ENCODE measurements around the gene FUT8.

FUT8 gene

DNA sequence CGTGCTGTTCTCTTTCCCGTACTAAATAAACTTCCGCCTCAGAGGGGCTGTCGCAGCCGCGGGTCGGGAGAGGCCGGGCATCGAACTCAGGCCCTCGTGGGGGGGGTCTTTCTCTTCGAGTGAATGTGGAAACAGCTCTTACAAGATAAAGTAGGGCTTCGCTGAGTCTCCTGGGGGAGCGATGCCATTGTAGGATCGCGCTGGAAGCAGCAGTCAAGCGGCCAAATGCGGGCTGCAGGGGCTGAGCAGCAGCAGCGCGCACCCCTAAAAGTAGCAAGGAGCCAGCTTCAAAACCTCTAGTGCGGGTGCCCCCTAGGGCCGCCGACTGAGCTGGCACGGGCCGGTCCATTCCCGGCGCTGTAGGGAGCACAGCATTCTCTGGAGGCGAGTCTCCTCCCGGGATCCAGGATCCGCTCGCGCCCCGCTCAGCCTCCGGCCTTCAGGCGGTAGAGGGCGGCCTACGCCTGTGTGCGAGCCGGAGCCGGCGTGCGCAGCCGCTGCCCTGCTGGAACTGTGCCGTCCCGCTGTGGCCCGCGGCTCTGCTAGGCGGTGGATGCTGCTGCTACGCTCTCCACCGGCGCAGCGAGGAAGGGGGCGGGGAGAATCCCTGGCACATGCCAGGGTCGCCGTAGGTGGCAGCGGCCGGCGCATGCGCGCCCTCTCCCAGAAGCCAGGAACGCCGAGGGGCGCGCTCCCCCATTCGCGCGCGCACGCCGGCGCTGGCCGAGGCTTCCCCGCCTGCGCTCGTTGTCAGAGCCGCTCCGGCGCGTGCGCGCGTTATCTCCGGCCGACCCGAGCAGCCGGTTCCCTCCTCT is at the start of gene FUT8:
FUT8 (plus strand) TSS at position 699 of the 815 bp plus-strand sequence. CDS start 148,834 bp downstream, outside the sequence.
- DNase-seq: peak; percentile 95

DNA sequence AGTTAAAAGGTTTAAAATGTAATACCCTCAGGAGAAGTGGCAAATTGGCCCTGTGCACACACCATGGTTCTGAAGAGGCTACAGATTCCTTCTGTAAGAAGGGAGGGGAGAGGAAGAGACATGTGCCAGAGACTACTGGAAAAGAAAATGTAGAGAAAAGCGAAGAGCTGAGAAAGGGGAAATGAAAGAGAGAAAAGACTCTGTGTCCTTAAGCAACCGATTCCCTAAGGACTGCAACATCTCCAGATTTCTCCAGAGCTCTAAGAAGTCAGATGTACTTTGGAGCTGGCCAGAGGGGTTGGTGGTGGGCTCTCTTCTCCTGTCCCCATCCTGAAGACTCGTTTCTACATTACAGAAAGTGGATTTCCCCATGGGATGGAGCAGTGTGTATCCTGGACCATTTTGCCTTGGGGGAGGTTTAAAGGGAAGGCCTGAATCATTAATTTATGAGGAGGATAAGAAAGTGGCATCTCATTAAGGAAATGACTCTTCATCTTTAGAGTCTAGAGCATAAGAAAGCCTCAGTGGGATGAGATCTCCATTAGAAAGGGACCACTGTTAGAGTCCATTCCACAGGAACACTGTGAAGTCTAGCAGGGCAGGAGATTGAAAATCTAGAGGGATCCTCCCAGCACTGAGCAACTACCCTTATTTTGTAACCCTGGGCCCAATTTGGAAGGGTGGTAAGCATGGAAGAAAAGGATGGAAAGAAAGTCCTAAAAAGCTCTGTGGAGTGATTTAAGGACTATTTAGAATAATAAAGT is 45.5 kb upstream of the FUT8 start:
- DNase-seq: no peak

DNA sequence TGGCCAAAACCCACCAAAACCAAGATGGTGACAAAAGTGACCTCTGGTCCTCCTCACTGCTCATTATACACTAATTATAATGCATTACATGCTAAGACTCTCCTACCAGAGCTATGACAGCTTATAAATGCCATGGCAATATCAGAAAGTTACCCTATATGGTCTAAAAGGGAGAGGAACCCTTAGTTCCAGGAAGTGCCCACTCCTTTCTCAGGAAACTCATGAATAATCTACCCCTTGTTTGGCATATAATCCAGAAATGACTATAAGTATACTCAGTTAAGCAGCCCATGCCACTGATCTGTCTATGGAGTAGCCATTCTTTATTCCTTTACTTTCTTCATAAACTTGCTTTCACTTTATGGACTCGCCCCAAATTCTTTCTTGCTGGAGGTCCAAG is 43.0 kb upstream of the FUT8 start:
- DNase-seq: no peak

DNA sequence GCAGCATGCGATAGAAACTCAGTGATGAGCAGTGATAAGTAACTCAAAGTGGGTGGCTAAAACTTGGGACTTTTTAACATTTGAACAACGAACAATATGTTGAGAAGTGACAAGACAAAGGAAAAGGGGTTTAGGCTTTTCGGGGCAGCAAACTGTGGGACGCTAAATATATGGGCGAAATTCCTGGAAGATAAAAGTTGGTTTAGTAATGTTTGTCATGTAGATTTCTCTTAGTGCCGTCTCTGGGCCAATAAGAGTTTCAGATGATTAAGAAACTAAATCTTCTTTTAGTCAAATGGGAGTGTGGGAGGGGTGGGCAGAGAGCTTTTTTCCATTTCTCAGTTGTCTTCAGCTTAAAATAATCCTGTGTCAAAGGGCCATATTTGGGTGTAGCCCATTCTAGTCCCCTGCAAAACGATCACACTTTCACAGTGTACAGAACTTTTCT is 41.7 kb upstream of the FUT8 start:
- DNase-seq: no peak

DNA sequence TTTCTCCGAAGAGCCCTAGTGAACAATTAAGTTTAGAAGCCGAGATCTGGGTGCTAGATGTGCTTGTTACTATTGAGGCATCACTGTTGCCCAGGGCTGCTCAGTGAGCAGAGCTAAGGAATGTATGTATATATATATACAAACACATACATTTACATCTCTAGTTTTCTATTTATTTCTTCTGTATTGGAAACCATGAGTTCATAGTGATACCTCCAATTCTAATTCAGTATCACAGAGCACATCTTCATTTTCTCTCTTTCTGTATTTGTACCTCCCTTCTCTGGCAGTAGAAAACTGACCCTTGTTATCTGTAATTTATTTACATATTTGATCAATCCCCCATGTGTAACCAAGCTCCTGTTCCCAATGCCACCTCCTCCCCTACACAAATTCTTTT is 40.7 kb upstream of the FUT8 start:
- no peak for DNase-seq

DNA sequence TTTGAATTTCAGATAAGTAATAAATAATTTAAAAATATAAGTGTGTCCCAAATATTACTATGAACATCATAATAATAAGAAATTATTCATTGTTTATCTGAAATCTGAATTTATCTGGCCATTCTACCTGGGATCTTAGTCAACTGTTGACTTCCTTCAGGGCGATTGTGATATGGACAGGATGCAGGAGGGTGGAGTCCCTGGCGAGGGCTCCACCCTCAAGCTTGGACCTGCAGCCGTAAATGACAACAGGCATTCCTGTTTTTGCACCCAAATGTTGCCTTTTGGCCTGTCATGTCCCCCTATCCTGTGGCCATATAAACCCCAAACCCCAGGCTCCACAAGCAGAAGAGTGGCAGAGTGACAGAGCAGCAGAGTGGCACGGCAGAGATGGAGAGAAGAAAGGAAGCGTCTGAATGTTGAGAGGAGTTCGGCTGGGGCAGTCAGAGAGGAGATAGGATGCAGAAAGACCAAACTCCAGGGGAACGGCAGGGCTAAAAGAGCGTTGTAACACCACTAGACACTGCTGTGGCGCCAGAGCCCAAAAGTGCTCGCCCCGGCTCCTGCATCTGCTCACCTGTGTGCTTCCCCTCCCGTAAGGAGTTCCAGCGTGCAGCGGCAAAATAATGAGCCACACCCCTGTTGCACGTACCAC is 39.4 kb upstream of the FUT8 start:
- DNase-seq: no peak

DNA sequence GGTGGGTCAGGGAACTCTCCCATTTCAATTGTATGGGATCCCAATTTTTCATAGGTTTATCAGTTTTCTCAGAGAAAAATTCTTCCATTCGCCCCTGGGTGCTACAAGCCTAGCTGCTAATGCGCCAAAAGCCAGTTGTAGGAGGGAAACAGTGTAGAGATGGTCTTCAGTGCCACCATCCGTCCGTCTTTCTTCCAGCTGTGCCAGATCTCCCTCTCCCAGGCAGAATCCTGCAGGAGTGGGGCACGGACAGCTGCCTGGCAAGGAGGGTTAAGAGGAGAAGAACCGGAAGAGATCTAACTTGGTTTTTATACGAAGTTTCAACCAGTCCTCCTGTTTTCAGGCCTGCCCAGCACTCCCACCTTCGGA is 38.9 kb upstream of the FUT8 start:
- no peak for DNase-seq

DNA sequence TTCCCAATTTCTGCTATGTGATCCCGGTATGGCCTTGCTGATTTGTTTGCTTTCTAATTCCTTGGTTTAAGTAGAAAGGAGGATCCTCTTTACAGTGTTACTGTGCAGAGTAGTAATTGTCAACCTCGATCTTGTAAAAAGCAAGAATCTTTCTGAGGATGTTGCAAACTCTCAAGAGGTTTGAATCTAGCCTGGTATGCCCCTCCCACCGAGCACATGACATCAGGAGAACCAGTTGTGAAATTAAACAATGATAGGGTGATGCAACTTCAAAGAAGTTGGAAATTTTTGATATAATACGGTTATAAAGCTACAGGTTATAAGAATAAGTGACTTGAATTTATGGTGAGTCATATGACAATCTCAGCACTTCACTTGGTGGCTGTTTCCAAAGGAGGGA is 35.0 kb upstream of the FUT8 start:
- no peak for DNase-seq

DNA sequence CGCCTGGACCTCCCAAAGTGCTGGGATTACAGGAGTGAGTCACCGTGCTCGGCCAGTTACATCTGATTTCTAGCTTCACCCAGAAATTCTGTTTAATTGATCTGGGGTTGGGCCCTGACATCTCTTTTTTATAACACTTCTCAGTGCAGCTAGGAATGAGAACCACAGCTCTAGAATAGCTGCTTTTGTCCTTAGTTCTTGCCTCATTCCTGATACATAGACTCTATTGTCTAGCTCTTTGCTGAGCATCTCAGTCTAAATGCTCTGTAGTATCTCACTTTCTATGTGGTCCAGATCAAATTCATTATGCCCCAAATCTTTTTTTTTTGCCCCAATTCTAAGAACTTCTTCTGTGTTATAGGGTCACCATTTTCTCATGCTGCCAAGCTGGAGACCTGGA is 29.9 kb upstream of the FUT8 start:
- DNase-seq: no peak

DNA sequence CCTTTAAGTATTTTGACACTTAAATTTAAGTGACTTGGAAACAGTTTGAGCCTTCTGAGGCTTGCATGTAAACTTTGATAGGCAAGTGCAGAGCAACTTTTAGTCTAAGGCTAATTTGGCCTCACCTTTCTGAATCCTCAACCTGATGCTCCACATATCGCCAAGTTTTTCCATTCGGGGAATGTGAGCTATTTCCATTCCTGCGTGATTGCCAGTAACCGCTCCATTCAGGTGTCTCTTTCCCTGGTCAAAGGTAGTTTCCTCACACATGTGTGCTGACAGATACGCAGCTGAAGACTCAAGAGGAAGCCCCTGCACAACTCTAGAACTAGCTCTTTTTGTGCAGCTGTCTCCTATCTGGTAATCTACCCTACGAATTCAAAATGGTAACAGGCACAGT is 25.4 kb upstream of the FUT8 start:
- DNase-seq: no peak

DNA sequence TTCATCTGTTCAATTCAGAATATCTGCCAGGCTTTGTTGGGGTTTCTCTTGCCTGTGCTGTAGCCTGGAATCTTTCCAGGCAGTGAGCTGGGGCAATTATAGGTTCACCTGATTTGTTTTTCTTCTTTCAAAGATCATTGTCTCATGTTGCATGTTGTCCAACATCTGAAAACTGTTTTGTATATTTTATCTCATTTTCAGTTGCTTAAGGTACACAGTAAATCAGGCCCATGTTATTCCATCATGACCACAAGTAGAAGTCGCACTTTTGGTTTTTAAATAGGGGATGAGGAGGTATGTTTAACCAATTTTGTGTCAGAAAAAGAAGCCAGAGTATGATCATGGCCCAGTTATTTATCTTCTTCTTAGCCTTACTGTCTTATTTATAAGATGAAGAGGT is 24.9 kb upstream of the FUT8 start:
- DNase-seq: no peak

DNA sequence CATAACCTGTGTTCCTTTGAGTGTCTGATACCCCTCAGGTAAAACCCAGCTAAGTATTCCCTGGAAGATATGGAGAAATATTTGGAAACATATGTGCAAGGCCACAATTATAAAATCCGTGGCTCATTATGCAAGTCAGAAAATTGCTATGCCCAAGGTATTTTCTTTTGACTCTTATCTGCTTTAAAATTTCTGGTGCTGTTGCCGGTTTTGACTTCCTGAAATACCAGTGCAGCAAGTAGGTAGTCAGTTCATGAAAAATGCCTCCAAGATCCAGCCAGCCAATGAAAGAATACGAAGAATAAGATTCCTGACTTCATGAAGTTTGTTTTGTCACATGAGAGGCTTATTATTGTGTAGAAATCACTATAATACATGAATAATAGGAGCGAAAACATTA is 20.2 kb upstream of the FUT8 start:
- DNase-seq: no peak

DNA sequence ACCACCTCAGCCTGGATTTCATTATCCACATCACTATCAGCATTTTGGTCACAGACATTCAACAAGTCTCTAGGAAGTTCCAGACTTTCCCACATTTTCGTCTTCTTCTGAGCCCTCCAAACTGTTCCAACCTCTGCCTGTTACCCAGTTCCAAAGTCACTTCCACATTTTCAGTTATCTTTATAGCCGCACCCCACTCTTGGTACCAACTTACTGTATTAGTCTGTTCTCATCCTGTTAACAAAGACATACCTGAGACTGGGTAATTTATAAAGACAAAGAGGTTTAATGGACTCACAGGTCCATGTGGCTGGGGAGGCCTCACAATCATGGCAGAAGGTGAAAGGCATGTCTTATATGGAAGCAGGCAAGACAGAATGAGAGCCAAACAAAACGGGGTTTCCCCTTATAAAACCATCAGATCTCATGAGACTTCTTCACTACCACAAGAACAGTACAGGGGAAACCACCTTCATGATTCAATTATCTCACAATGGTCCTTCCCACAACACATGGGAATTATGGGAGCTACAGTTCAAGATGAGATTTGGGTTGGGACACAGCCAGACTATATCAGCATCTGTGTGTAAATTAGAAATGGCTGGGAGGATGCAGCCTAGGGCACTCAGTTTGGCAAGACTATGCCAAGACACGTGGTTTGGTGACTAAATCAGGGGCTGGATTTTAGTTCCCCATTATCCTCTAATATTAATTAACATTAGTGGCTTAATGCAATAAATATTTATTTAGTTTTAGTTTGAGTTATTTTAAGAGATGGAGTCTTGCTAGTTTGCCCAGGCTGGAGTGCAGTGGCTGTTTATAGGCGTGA is 16.2 kb upstream of the FUT8 start:
- no peak for DNase-seq

DNA sequence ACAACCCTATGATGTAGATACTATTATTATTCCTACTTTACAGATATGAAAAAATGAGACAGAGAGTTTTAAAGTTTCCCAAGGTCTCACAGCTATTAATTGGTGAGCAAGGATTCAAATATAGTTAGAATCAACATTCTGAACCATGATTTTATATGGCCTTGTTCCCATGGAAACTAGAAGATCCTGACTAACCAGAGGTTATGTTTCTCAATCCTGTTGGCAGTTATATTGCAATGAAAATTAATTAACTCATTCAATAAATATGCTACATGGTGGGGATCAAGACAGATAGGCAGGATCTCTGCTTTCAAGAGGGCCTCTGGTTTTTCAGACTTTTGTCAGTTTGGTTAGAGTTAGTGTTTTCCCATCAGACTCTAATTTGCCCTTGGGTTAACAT is 9.3 kb upstream of the FUT8 start:
- DNase-seq: no peak

DNA sequence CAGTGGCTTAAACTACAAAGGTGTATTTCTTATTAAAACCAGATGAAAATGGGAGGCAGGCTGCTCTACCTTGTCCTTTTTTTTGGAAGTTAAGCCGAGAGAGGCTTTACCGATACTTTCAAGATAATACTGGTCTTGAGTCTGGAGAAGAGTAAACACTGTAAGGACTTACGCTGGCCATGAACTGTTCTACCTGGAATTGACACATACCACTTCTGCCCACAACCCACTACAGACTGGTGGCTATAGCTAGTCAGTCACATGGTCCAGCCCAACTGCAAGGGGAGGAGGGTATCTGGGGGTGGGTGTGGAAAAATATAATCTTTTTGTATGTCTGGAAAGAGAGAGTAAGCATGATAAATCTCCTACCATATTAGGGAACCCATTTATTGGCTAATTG is 4.4 kb upstream of the FUT8 start:
- no peak for DNase-seq

DNA sequence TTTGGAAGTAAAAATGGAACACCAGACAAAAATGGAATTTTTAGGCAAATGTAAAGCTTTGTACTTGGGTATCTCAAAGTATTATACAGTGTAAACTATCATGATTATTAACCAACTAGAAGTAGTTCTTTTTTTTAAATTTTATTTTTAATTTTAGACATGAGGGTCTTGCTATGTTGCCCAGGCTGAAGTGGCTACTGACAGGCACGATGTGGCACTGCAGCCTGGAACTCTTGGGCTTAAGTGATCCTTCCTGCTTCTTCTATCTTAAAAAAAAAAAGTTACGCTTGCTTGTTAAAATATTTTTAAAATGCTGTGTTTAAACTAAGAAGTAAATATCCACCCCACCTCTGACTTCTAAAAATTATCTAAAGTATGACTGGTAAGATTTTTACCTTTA is 1.9 kb upstream of the FUT8 start:
- no peak for DNase-seq

DNA sequence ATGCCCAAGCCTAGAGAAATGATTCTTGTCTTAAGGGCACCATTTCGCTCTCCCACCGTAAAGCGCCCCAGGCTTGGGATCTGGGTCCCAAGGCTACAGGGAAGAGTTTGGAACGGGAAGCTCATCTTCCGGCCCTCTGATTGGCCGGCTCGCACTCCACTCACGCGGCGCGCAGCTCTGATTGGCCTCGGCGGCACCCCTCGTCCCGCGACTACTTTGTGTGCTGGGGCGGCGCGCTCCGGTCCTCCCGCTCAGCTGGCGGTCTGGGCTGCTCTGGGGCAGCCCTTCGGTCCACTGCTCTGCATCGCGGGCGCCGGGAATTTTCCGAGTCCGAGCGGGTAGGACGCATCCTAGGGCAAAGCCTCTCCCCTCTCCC is 886 bp upstream of the FUT8 start:
- DNase-seq: peak; percentile 83

DNA sequence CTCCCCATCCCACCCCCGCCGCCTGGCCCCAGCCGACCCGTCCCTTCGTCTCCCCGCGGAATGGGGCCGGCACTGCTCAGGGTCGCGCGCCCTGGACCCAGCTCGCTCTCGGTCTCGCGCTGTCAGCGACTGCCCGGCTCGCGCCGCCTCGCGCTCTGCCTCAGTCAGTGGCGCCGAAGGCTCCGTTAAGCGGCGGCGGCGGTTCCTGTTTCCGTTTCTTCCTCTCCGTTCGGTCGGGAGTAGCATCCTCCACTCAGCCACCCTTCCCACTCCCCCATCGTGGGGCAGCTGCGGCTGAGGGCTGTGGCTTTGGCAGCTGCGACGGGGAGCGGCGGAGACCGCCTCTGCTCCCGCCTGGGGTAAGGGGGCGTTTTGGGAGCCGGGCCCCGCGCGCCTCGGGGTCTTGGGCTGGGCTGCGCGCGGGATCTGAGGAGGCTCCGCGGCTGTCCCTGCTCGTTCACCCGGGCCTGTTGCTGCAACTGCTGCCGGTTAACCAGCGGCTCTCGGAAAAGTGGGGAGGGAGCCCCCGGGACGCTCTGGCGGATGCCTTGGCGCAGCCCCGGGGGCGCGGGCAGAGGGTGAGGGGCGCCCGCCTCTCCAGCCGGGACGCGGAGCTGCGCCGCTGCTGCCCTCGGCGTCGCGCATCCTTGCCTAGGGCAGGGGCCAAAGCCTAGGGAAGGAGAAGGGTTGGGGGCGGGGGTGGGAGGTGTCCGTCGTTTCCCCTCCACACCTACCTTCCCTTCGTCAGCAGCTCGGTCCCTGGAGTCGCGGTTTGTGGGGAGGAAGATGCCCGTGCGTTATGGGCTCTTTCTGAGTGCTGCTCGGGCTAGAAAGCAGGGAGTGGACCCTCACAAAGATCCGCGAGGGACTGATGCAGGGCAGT is 567 bp downstream of the FUT8 start:
- peak; percentile 77 for DNase-seq

DNA sequence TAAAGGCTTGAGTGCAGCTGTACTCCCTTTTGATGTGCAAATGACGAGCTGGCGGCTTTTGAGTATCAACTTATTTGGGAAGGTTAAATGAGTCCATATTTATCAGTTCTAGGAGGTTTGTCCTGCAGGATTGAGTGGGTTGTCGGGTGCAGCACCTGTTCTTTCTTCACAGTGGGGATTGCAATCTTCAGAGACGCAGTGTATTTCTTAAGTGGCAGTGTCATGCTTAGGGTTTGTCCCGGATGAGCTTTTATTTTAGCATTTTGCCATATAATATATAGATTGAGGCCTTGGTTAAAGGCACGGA is 1.2 kb downstream of the FUT8 start:
- DNase-seq: no peak

DNA sequence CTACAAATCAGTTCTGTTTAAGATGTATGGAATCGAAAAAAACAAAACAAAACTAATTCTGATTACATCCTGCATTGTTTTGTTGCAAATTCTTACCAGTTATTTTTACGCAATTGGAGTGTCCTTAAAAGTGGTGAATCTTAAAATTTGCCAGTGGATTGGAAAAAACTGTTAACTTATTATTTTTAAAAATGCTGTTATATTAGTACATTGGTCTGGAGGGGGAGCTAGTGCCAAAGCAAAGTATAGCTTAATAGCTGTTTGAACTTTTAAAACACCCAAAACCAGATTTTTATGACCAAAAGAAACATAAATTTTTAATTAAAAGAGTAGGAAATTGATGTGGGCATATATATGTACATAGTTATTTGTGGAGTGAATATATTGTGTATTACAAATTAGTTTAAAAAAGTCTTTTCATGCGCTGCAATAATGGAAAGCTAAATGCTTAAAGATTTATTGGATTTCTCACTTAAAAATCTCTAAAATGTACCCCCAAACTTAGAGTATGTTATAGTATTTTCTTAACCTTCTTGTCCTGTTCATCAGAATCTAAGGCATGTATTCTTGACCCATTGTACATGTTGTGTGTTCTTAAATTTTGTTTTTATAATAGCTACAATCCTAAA is 2.5 kb downstream of the FUT8 start:
- DNase-seq: no peak

DNA sequence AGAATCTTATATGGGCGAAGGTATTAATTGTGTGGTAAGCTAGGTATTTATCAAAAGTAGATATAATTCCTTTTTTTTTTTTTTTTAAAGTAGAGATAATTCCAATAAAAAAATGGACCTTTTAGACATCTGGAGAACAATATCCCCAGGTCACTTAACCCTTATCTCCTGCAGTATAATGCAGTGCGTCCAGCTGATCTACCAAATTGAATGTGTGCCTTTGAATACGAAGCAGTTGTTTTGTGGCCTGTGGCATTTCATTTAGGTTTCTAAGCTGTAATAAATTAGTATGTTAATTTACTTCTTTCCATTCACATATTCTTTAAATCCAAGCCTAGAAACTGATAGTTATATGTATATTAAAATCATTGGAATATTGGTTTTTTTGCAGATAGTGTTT is 3.1 kb downstream of the FUT8 start:
- DNase-seq: no peak
